GM12865 (cell line): ENCODE data around the gene CATSPER3.

Experiments
- DNase-seq: peaks from one replicate; pipeline ENCODE4 v3.0.0; 2010; ENCODE audit warnings: low read depth
- H3K4me3 ChIP-seq: 2 replicates; pipeline ENCODE4 v1.5.1; 2011; ENCODE audit warnings: mild to moderate bottlenecking, low read depth, low read length, control low read depth
- CTCF ChIP-seq: IDR thresholded peaks from 2 replicates; pipeline ENCODE4 v1.5.1; 2011; ENCODE audit warnings: low read length, control low read depth, low read depth, inconsistent platforms; ENCODE audit not compliant: insufficient read depth; ENCODE audit errors: missing control alignments

The CATSPER3 gene

GRCh38 chr5:135055396-135055795 is 87.7 kb downstream of the CATSPER3 start:
- DNase-seq = no peak
- no peak overlapping the region for H3K4me3 ChIP-seq
- TF ChIP-seq CTCF = no peak

- no peak overlapping the region for H3K4me3 ChIP-seq
- no peak for DNase-seq
- no peak for TF ChIP-seq CTCF
Measured at GRCh38 chr5:135056316-135057030, 88.8 kb downstream of the CATSPER3 start.

- TF ChIP-seq CTCF = no peak
- no peak overlapping the region for H3K4me3 ChIP-seq
- DNase-seq = no peak
Measured at GRCh38 chr5:135057233-135057632, 89.5 kb downstream of the CATSPER3 start.

- no peak for DNase-seq
- no peak for TF ChIP-seq CTCF
Measured at GRCh38 chr5:135058331-135058732, 90.6 kb downstream of the CATSPER3 start.

GRCh38 chr5:135059000-135059923 is 91.6 kb downstream of the CATSPER3 start:
- no peak for TF ChIP-seq CTCF
- DNase-seq = no peak
- no peak overlapping the region for H3K4me3 ChIP-seq

More at GRCh38 chr5:135058331-135058732, 90.6 kb downstream of the CATSPER3 start:
- no peak overlapping the region for H3K4me3 ChIP-seq

GRCh38 chr5:135060021-135060420 is 92.3 kb downstream of the CATSPER3 start:
- TF ChIP-seq CTCF = no peak
- DNase-seq = no peak
- H3K4me3 ChIP-seq = no peak overlapping the region
